NCI-H2029 treated with DMSO at 0.1 percent for 48 hours (cell line): ENCODE measurements around the gene PPP1R37.

Experiments used
- DNase-seq: peaks from one replicate; lab custom pipeline; 2025; lab: John Stamatoyannopoulos, UW

Gene PPP1R37

GRCh38 chr19:45092747-45093678 is at the start of gene PPP1R37:
TSS of gene PPP1R37 (plus strand) at chr19:45093179. CDS start at chr19:45093326, 147 bp downstream.
- DNase-seq = peak; percentile 87

- DNase-seq = peak; percentile 22
These were observed 47.2 kb upstream of the PPP1R37 start for GRCh38 chr19:45045671-45046353.

- no peak for DNase-seq
These were observed 46.6 kb upstream of the PPP1R37 start for GRCh38 chr19:45046355-45046754.

GRCh38 chr19:45047188-45047797 is 45.7 kb upstream of the PPP1R37 start:
- no peak for DNase-seq

GRCh38 chr19:45049073-45049736 is 43.8 kb upstream of the PPP1R37 start:
- DNase-seq = no peak

- no peak for DNase-seq
These were observed 42.9 kb upstream of the PPP1R37 start for GRCh38 chr19:45050036-45050435.

GRCh38 chr19:45051929-45052579 is 40.9 kb upstream of the PPP1R37 start:
- DNase-seq = no peak

- no peak for DNase-seq
These were observed 36.1 kb upstream of the PPP1R37 start for GRCh38 chr19:45056831-45057230.

GRCh38 chr19:45057444-45057843 is 35.5 kb upstream of the PPP1R37 start:
- DNase-seq = no peak

GRCh38 chr19:45058622-45059159 is 34.3 kb upstream of the PPP1R37 start:
- DNase-seq = no peak

- DNase-seq = peak; percentile 38
These were observed 33.6 kb upstream of the PPP1R37 start for GRCh38 chr19:45059258-45059965.

GRCh38 chr19:45061965-45062364 is 31.0 kb upstream of the PPP1R37 start:
- DNase-seq = no peak

GRCh38 chr19:45063851-45064801 is 28.9 kb upstream of the PPP1R37 start:
- no peak for DNase-seq

- DNase-seq = no peak
These were observed 25.9 kb upstream of the PPP1R37 start for GRCh38 chr19:45066921-45067661.

- no peak for DNase-seq
These were observed 24.9 kb upstream of the PPP1R37 start for GRCh38 chr19:45068041-45068440.

GRCh38 chr19:45069056-45069455 is 23.9 kb upstream of the PPP1R37 start:
- DNase-seq = no peak

GRCh38 chr19:45070214-45070613 is 22.8 kb upstream of the PPP1R37 start:
- DNase-seq = no peak

- DNase-seq = no peak
These were observed 22.0 kb upstream of the PPP1R37 start for GRCh38 chr19:45070861-45071544.
